Activated B cell treated with CpG ODN at 0.5 μM for 24 hours (primary cell): ENCODE results near the gene WNK2. TPM values are rescaled to one million over a fixed set of nuclear protein-coding genes. Genes with fewer than 3 reads are reported as not detected.

Experiments used
- ATAC-seq: fragments of 200-7000 bp; cut with Tn5 transposase; one replicate; pipeline ENCODE4 v1.10.0; 2021; ENCODE audit warnings: low read depth, mild to moderate bottlenecking, moderate library complexity
- CTCF ChIA-PET: fragments of 350-600 bp; sonication (Branson Sonifier 250); formaldehyde crosslinking; loops from one replicate; lab custom pipeline; 2021; ENCODE audit warnings: antibody characterized with exemption; lab: Charles Lee
- POLR2A ChIA-PET: fragments of 350-600 bp; sonication (Branson Sonifier 250); formaldehyde crosslinking; loops from one replicate; lab custom pipeline; 2021; ENCODE audit warnings: antibody characterized with exemption; lab: Charles Lee
- DNase-seq: peaks from one replicate; pipeline ENCODE4 v3.0.0; 2022
- H3K27ac Mint-ChIP-seq: one replicate; pipeline ENCODE4 v1.8.0; 2020; ENCODE audit warnings: mixed read lengths
- H3K27me3 Mint-ChIP-seq: one replicate; pipeline ENCODE4 v1.8.0; 2021; ENCODE audit warnings: mixed read lengths
- H3K36me3 Mint-ChIP-seq: one replicate; pipeline ENCODE4 v1.8.0; 2021; ENCODE audit warnings: low read depth, mixed read lengths
- H3K4me1 Mint-ChIP-seq: one replicate; pipeline ENCODE4 v1.8.0; 2021; ENCODE audit warnings: mixed read lengths
- H3K4me3 Mint-ChIP-seq: one replicate; pipeline ENCODE4 v1.8.0; 2020; ENCODE audit warnings: mild to moderate bottlenecking, mixed read lengths
- H3K9me3 Mint-ChIP-seq: one replicate; pipeline ENCODE4 v1.8.0; 2020; ENCODE audit warnings: mixed read lengths
- intact Hi-C: fragments of 100-400 bp; cut with micrococcal nuclease; formaldehyde crosslinking; loops from one replicate; pipeline ENCODE4 v1.15.1; 2024
- total RNA-seq: library from RNA; stranded (reverse); gene quantifications from 2 replicates; pipeline ENCODE4 v1.2.3, GENCODE V29; 2022
- TF ChIP-seq, protein P1 (sequence below): fragments of 200-600 bp; IDR thresholded peaks from one replicate; pipeline ENCODE4 v1.8.0; 2022; ENCODE audit warnings: antibody characterized with exemption, mild to moderate bottlenecking

Gene WNK2
- total RNA-seq, 1 donor from 2014 or later = 0.24 TPM

GRCh38 chr9:93256878-93257807, 73.2 kb downstream of the WNK2 start:
- CTCF ChIA-PET = no interaction called here

DNA sequence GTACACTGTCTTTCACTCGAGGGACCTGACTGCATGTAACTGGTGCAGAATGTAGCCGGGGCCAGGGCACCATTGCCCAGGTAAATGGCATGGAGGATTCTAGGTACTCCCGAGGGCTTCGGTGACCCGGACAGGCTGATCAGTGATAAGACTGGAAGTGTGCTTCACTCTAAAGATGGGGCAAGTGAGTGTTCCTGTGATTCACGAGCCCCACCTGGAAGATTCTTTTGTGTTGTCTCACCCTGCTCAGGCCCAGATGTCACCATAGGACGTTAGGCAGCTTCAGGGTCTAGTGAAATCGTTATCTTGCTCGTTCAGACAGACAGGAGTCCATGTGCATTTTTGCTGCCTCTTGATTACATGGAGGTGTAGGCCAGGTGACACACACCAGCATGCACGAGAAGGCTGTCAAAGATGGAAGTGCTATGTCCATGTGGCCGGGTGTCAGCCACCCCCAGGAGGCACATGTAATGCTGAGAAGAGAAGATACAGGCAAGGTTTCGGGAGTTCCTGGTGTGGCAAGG, 73.9 kb downstream of the WNK2 start:
- CTCF ChIA-PET = no interaction called here
- peak; percentile 12 for DNase-seq

More at GRCh38 chr9:93256878-93257807, 73.2 kb downstream of the WNK2 start:
- Mint-ChIP-seq H3K9me3 (no peaks in the 10 kb centered on the region), H3K4me3 (no peak overlapping the region), H3K27me3 (no peaks in the 10 kb centered on the region), H3K36me3 (no peaks in the 10 kb centered on the region), H3K27ac (no peak overlapping the region), H3K4me1 (no peaks in the 10 kb centered on the region)
- intact Hi-C loops = no loop called here
- TF ChIP-seq, protein P1, sequence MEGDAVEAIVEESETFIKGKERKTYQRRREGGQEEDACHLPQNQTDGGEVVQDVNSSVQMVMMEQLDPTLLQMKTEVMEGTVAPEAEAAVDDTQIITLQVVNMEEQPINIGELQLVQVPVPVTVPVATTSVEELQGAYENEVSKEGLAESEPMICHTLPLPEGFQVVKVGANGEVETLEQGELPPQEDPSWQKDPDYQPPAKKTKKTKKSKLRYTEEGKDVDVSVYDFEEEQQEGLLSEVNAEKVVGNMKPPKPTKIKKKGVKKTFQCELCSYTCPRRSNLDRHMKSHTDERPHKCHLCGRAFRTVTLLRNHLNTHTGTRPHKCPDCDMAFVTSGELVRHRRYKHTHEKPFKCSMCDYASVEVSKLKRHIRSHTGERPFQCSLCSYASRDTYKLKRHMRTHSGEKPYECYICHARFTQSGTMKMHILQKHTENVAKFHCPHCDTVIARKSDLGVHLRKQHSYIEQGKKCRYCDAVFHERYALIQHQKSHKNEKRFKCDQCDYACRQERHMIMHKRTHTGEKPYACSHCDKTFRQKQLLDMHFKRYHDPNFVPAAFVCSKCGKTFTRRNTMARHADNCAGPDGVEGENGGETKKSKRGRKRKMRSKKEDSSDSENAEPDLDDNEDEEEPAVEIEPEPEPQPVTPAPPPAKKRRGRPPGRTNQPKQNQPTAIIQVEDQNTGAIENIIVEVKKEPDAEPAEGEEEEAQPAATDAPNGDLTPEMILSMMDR = no peak
- ATAC-seq = no peak
- DNase-seq = peak; percentile 12
- POLR2A ChIA-PET = no interaction called here

GRCh38 chr9:93258419-93258817, 74.5 kb downstream of the WNK2 start:
- Mint-ChIP-seq H3K4me1 (no peaks in the 10 kb centered on the region), H3K9me3 (no peaks in the 10 kb centered on the region), H3K27me3 (no peaks in the 10 kb centered on the region), H3K36me3 (no peaks in the 10 kb centered on the region), H3K27ac (no peak overlapping the region), H3K4me3 (no peak overlapping the region)
- POLR2A ChIA-PET = no interaction called here
- no peak for ATAC-seq
- intact Hi-C loops = no loop called here
- TF ChIP-seq, protein P1 = no peak
- CTCF ChIA-PET = no interaction called here
- DNase-seq = peak; percentile 3

More for the DNA sequence above, 73.9 kb downstream of the WNK2 start:
- Mint-ChIP-seq H3K27me3 (no peaks in the 10 kb centered on the region), H3K27ac (no peak overlapping the region), H3K4me1 (no peaks in the 10 kb centered on the region), H3K4me3 (no peak overlapping the region), H3K36me3 (no peaks in the 10 kb centered on the region), H3K9me3 (no peaks in the 10 kb centered on the region)
- no peak for ATAC-seq
- POLR2A ChIA-PET = no interaction called here
- intact Hi-C loops = no loop called here
- TF ChIP-seq, protein P1 = no peak

GRCh38 chr9:93258818-93259489, 75.0 kb downstream of the WNK2 start:
- Mint-ChIP-seq H3K36me3 (no peaks in the 10 kb centered on the region), H3K4me3 (no peak overlapping the region), H3K4me1 (no peaks in the 10 kb centered on the region), H3K9me3 (no peaks in the 10 kb centered on the region), H3K27ac (no peak overlapping the region), H3K27me3 (no peaks in the 10 kb centered on the region)
- CTCF ChIA-PET = no interaction called here
- POLR2A ChIA-PET = no interaction called here
- intact Hi-C loops = no loop called here
- TF ChIP-seq, protein P1 = no peak
- ATAC-seq (no peak), DNase-seq (peak; percentile 8)
